ENCODE data around the gene MAPKBP1.

MAPKBP1 gene

DNA sequence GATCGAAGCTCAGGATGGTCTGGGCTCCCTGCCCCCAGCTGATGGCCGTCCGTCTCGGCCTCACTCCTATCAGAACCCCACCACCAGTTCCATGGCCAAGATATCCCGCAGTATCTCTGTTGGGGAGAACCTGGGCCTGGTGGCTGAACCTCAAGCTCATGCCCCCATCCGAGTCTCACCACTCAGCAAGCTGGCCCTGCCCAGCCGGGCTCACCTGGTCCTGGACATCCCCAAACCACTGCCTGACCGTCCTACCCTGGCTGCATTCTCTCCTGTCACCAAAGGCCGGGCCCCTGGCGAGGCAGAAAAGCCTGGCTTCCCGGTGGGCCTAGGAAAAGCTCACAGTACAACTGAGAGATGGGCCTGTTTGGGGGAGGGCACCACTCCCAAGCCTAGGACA, 49.2 kb downstream of the MAPKBP1 start:
- no peak overlapping the region for H3K4me3 ChIP-seq (replicated peaks; ENCODE audit: insufficient read depth, low read length)
- no peak for TF ChIP-seq POLR2AphosphoS5 (IDR thresholded peaks at IDR 0.05; ENCODE audit: low read depth)
- TF ChIP-seq, protein P1, sequence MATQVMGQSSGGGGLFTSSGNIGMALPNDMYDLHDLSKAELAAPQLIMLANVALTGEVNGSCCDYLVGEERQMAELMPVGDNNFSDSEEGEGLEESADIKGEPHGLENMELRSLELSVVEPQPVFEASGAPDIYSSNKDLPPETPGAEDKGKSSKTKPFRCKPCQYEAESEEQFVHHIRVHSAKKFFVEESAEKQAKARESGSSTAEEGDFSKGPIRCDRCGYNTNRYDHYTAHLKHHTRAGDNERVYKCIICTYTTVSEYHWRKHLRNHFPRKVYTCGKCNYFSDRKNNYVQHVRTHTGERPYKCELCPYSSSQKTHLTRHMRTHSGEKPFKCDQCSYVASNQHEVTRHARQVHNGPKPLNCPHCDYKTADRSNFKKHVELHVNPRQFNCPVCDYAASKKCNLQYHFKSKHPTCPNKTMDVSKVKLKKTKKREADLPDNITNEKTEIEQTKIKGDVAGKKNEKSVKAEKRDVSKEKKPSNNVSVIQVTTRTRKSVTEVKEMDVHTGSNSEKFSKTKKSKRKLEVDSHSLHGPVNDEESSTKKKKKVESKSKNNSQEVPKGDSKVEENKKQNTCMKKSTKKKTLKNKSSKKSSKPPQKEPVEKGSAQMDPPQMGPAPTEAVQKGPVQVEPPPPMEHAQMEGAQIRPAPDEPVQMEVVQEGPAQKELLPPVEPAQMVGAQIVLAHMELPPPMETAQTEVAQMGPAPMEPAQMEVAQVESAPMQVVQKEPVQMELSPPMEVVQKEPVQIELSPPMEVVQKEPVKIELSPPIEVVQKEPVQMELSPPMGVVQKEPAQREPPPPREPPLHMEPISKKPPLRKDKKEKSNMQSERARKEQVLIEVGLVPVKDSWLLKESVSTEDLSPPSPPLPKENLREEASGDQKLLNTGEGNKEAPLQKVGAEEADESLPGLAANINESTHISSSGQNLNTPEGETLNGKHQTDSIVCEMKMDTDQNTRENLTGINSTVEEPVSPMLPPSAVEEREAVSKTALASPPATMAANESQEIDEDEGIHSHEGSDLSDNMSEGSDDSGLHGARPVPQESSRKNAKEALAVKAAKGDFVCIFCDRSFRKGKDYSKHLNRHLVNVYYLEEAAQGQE (IDR thresholded peaks at IDR 0.05; ENCODE audit: insufficient replicate concordance, low read depth): no peak
- no peak for TF ChIP-seq SPI1 (IDR thresholded peaks at IDR 0.05; ENCODE audit: borderline replicate concordance, low read depth)
- TF ChIP-seq, protein P2, sequence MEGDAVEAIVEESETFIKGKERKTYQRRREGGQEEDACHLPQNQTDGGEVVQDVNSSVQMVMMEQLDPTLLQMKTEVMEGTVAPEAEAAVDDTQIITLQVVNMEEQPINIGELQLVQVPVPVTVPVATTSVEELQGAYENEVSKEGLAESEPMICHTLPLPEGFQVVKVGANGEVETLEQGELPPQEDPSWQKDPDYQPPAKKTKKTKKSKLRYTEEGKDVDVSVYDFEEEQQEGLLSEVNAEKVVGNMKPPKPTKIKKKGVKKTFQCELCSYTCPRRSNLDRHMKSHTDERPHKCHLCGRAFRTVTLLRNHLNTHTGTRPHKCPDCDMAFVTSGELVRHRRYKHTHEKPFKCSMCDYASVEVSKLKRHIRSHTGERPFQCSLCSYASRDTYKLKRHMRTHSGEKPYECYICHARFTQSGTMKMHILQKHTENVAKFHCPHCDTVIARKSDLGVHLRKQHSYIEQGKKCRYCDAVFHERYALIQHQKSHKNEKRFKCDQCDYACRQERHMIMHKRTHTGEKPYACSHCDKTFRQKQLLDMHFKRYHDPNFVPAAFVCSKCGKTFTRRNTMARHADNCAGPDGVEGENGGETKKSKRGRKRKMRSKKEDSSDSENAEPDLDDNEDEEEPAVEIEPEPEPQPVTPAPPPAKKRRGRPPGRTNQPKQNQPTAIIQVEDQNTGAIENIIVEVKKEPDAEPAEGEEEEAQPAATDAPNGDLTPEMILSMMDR (IDR thresholded peaks at IDR 0.05; ENCODE audit: insufficient read depth, low read length): no peak
- TF ChIP-seq GABPA (IDR thresholded peaks at IDR 0.05; ENCODE audit: low read depth): no peak
- H3K27ac ChIP-seq (replicated peaks): no peak overlapping the region
- no peak for DNase-seq (ENCODE audit: low read depth in 1 of 2, low spot score in 1 of 2)
- H3K27me3 ChIP-seq (ENCODE audit: insufficient read depth, poor library complexity, severe bottlenecking): no peaks in the 10 kb centered on the region

DNA sequence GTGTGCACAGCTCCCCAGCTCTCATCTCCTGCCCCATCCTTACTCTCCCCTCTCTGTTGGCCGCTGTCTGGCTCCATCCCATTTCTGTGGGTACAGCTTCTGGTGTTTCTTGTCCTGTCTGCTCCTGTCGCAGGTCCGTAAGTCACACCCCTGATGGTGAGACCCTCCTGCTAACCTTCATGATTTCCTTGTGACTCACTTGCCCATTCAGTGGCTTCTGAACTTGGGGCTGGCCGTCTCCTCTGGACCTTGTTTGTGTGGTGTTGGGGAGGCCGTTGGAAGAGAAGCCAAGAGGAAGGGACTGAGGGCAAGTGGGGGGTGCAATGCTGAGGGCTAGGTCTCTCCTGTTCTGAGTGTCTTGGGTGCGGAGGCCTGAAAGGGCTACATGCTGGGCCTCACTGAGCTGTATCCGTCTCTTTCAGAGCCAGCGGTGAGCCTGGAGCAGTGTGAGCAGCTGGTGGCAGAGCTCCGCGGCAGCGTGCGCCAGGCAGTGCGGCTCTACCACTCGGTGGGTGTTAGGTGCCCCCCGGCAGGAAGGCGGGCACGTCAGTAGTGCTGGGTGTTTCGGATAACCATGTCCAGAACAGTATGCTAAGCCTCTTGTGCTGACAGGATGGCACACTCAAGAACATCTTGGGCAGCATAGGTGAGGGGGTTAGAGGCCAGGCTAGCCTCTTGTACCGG, 49.9 kb downstream of the MAPKBP1 start:
- no peak for DNase-seq (ENCODE audit: low read depth in 1 of 2, low spot score in 1 of 2)
- no peak overlapping the region for H3K4me3 ChIP-seq (replicated peaks; ENCODE audit: insufficient read depth, low read length)
- no peaks in the 10 kb centered on the region for H3K27me3 ChIP-seq (ENCODE audit: insufficient read depth, poor library complexity, severe bottlenecking)
- TF ChIP-seq SPI1 (IDR thresholded peaks at IDR 0.05; ENCODE audit: borderline replicate concordance, low read depth): no peak
- TF ChIP-seq, protein P1 (IDR thresholded peaks at IDR 0.05; ENCODE audit: insufficient replicate concordance, low read depth): no peak
- no peak for TF ChIP-seq POLR2AphosphoS5 (IDR thresholded peaks at IDR 0.05; ENCODE audit: low read depth)
- TF ChIP-seq, protein P2 (IDR thresholded peaks at IDR 0.05; ENCODE audit: insufficient read depth, low read length): no peak
- TF ChIP-seq GABPA (IDR thresholded peaks at IDR 0.05; ENCODE audit: low read depth): no peak
- H3K27ac ChIP-seq (replicated peaks): no peak overlapping the region

DNA sequence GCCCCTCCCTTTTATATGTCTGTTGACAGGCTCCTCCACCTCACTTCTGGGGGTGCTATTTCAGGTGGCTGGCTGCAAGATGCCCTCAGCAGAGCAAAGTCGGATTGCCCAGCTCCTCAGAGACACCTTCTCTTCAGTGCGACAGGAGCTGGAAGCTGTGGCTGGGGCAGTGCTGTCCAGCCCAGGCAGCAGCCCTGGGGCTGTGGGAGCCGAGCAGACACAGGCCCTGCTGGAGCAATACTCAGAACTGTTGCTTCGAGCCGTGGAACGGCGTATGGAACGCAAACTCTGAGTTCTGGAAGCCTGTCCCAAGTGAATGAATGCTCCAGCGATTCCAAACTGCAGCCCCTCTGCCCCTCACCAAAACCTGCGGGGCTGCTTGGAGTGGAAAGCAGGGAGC, 50.9 kb downstream of the MAPKBP1 start:
- no peak overlapping the region for H3K27ac ChIP-seq (replicated peaks)
- TF ChIP-seq, protein P2 (IDR thresholded peaks at IDR 0.05; ENCODE audit: insufficient read depth, low read length): no peak
- TF ChIP-seq SPI1 (IDR thresholded peaks at IDR 0.05; ENCODE audit: borderline replicate concordance, low read depth) (no peak), GABPA (IDR thresholded peaks at IDR 0.05; ENCODE audit: low read depth) (no peak), POLR2AphosphoS5 (IDR thresholded peaks at IDR 0.05; ENCODE audit: low read depth) (no peak)
- H3K4me3 ChIP-seq (replicated peaks; ENCODE audit: insufficient read depth, low read length): no peak overlapping the region
- H3K27me3 ChIP-seq (ENCODE audit: insufficient read depth, poor library complexity, severe bottlenecking): no peaks in the 10 kb centered on the region
- DNase-seq (ENCODE audit: low read depth in 1 of 2, low spot score in 1 of 2): no peak
